SU-DHL-6 (cell line): ENCODE data around the gene RASSF3.

Experiments
- H2AFZ ChIP-seq: fragments of 200-600 bp; sonication (generic); 2 replicates; pipeline ENCODE4 v1.6.1; 2014; ENCODE audit warnings: low read depth, mild to moderate bottlenecking, moderate library complexity, mixed read lengths, antibody characterized with exemption, low read length; ENCODE audit not compliant: severe bottlenecking
- H3F3A ChIP-seq: fragments of 200-600 bp; shearing (Covaris generic); 2 replicates; pipeline ENCODE4 v1.6.0; 2016; ENCODE audit warnings: antibody characterized with exemption, mild to moderate bottlenecking; ENCODE audit not compliant: insufficient read depth
- H3K27ac ChIP-seq: fragments of 200-600 bp; sonication (generic); 2 replicates; pipeline ENCODE4 v1.5.1; 2016; ENCODE audit warnings: low read depth, mild to moderate bottlenecking, low read length, moderate library complexity, mixed read lengths
- H3K27me3 ChIP-seq: fragments of 200-600 bp; sonication (generic), shearing (Covaris generic); 2 replicates; pipeline ENCODE4 v1.6.0; 2014; ENCODE audit warnings: mild to moderate bottlenecking, low read length
- H3K36me3 ChIP-seq: fragments of 200-600 bp; sonication (generic); 2 replicates; pipeline ENCODE4 v1.6.1; 2014; ENCODE audit warnings: mild to moderate bottlenecking, low read length, mixed read lengths
- H3K4me2 ChIP-seq: fragments of 300-600, 200-600 bp; shearing (Covaris generic), sonication (generic); 2 replicates; pipeline ENCODE4 v1.6.0; 2014; ENCODE audit warnings: low read length, low read depth, mild to moderate bottlenecking; ENCODE audit not compliant: poor library complexity, severe bottlenecking
- H3K4me3 ChIP-seq: fragments of 200-600 bp; sonication (generic); 2 replicates; pipeline ENCODE4 v1.5.1; 2014; ENCODE audit warnings: antibody characterized with exemption, low read length, mild to moderate bottlenecking, mixed read lengths; ENCODE audit not compliant: insufficient read depth, poor library complexity, severe bottlenecking
- H3K79me2 ChIP-seq: fragments of 200-600 bp; sonication (generic); 2 replicates; pipeline ENCODE4 v1.6.1; 2014; ENCODE audit warnings: mild to moderate bottlenecking, low read length, moderate library complexity; ENCODE audit not compliant: insufficient read depth
- H3K9ac ChIP-seq: fragments of 200-600 bp; sonication (generic); 2 replicates; pipeline ENCODE4 v1.7.0; 2014; ENCODE audit warnings: mild to moderate bottlenecking, low read length
- H3K9me2 ChIP-seq: fragments of 200-600 bp; sonication (generic); replicated peaks from 2 replicates; pipeline ENCODE4 v1.6.1; 2014; ENCODE audit warnings: low read length; ENCODE audit not compliant: insufficient read depth
- H3K9me3 ChIP-seq: fragments of 200-600 bp; sonication (generic); 2 replicates; pipeline ENCODE4 v1.6.1; 2014; ENCODE audit warnings: low read length, mixed read lengths; ENCODE audit not compliant: insufficient read depth
- H4K20me1 ChIP-seq: fragments of 200-600 bp; sonication (generic); 2 replicates; pipeline ENCODE4 v1.6.1; 2014; ENCODE audit warnings: low read depth, mild to moderate bottlenecking, antibody characterized with exemption, low read length, moderate library complexity, mixed read lengths
- EZH2phosphoT487 ChIP-seq: fragments of 200-600 bp; sonication (generic), shearing (Covaris generic); conservative IDR thresholded peaks from 2 replicates; pipeline ENCODE4 v1.6.1; 2018; ENCODE audit warnings: mild to moderate bottlenecking, antibody characterized with exemption, low read length, moderate library complexity, mixed read lengths
- TF ChIP-seq, protein P1 (sequence below): fragments of 200-600 bp; sonication (generic); IDR thresholded peaks from one replicate; pipeline ENCODE4 v1.5.1; 2017; ENCODE audit warnings: antibody characterized with exemption, mild to moderate bottlenecking, low read length, moderate library complexity; ENCODE audit not compliant: insufficient read depth, poor library complexity, severe bottlenecking

The RASSF3 gene

GRCh38 chr12:64631197-64631596 is 20.9 kb downstream of the RASSF3 start:
- Histone ChIP-seq H3K9me3 (no peaks in the 10 kb centered on the region), H3F3A (no peaks in the 10 kb centered on the region), H3K27ac (no peak overlapping the region), H4K20me1 (no peaks in the 10 kb centered on the region; the same call in 1 of the 2 replicates), H3K9ac (no peak overlapping the region), H3K4me3 (no peak overlapping the region), H3K9me2 (no peaks in the 10 kb centered on the region), H3K27me3 (no peaks in the 10 kb centered on the region), H2AFZ (no peak overlapping the region), H3K79me2 (peaks cover 92% of the 10 kb centered on the region), H3K36me3 (no peaks in the 10 kb centered on the region), H3K4me2 (no peak overlapping the region)
- TF ChIP-seq, protein P1, sequence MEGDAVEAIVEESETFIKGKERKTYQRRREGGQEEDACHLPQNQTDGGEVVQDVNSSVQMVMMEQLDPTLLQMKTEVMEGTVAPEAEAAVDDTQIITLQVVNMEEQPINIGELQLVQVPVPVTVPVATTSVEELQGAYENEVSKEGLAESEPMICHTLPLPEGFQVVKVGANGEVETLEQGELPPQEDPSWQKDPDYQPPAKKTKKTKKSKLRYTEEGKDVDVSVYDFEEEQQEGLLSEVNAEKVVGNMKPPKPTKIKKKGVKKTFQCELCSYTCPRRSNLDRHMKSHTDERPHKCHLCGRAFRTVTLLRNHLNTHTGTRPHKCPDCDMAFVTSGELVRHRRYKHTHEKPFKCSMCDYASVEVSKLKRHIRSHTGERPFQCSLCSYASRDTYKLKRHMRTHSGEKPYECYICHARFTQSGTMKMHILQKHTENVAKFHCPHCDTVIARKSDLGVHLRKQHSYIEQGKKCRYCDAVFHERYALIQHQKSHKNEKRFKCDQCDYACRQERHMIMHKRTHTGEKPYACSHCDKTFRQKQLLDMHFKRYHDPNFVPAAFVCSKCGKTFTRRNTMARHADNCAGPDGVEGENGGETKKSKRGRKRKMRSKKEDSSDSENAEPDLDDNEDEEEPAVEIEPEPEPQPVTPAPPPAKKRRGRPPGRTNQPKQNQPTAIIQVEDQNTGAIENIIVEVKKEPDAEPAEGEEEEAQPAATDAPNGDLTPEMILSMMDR: no peak
- no peak for TF ChIP-seq EZH2phosphoT487

- Histone ChIP-seq H3K36me3 (no peaks in the 10 kb centered on the region), H3K4me3 (no peak overlapping the region), H3F3A (no peaks in the 10 kb centered on the region), H3K27me3 (no peaks in the 10 kb centered on the region), H3K9me2 (no peaks in the 10 kb centered on the region), H3K4me2 (no peak overlapping the region), H4K20me1 (no peaks in the 10 kb centered on the region; the same call in 1 of the 2 replicates), H3K9ac (no peak overlapping the region), H3K9me3 (no peaks in the 10 kb centered on the region), H2AFZ (no peak overlapping the region), H3K27ac (no peak overlapping the region), H3K79me2 (peaks cover 90% of the 10 kb centered on the region)
- no peak for TF ChIP-seq EZH2phosphoT487
- TF ChIP-seq, protein P1: no peak
These were observed 23.0 kb downstream of the RASSF3 start for GRCh38 chr12:64633011-64633939.

- H3K9me3 ChIP-seq: no peaks in the 10 kb centered on the region
- no peaks in the 10 kb centered on the region for H3K27me3 ChIP-seq
- H3K79me2 ChIP-seq: peaks cover 91% of the 10 kb centered on the region
- H3K36me3 ChIP-seq: no peaks in the 10 kb centered on the region
- TF ChIP-seq, protein P1: no peak
- no peak for TF ChIP-seq EZH2phosphoT487
- H3K4me2 ChIP-seq: no peak overlapping the region
- H3K4me3 ChIP-seq: no peak overlapping the region
- no peak overlapping the region for H3K27ac ChIP-seq
- no peaks in the 10 kb centered on the region for H3F3A ChIP-seq
- no peaks in the 10 kb centered on the region for H3K9me2 ChIP-seq
- H4K20me1 ChIP-seq: no peaks in the 10 kb centered on the region; the same call in 1 of the 2 replicates
- H3K9ac ChIP-seq: no peak overlapping the region
- H2AFZ ChIP-seq: no peak overlapping the region
These were observed 23.6 kb downstream of the RASSF3 start for GRCh38 chr12:64633940-64634337.
